Caco-2 (cell line): Measurements from ENCODE around the gene ZNF428. TPM values are rescaled to one million over a fixed set of nuclear protein-coding genes. Genes with fewer than 3 reads are reported as not detected.

Experiments used
- BruUV-seq: library from RNA; stranded (reverse); fragments of 400-500 nt; replicated peaks from 2 replicates; lab custom pipeline; 2021; lab: Mats Ljungman, UMichigan
- CTCF ChIA-PET: fragments of 300-600 bp; sonication (Branson Sonifier 250); formaldehyde crosslinking; loops from one replicate; lab custom pipeline; 2022; ENCODE audit warnings: antibody characterized with exemption; lab: Charles Lee
- POLR2A ChIA-PET: fragments of 300-600 bp; sonication (Branson Sonifier 250); formaldehyde crosslinking; loops from one replicate; lab custom pipeline; 2022; ENCODE audit warnings: antibody characterized with exemption; lab: Charles Lee
- DNase-seq, 2 experiments: peaks; one replicate each; pipeline versions ENCODE4 v3.0.0 to v3.0.0-alpha.2; 2020 to 2022
- H3K27me3 ChIP-seq: replicated peaks from 2 replicates; pipeline ENCODE4 v1.6.0; 2011; ENCODE audit warnings: low read length; ENCODE audit not compliant: control insufficient read depth, insufficient read depth
- H3K36me3 ChIP-seq: 2 replicates; pipeline ENCODE4 v1.5.1; 2011; ENCODE audit warnings: low read length; ENCODE audit not compliant: control insufficient read depth, insufficient read depth
- H3K4me1 ChIP-seq: fragments of 250-450 bp; sonication (Bioruptor Pico); 2 replicates; pipeline ENCODE4 v1.5.1; 2020; ENCODE audit warnings: mild to moderate bottlenecking
- H3K4me3 ChIP-seq: 2 replicates; pipeline ENCODE4 v1.5.1; 2011; ENCODE audit warnings: low read depth, mild to moderate bottlenecking, control low read depth, low read length
- H3K9me3 ChIP-seq: fragments of 250-450 bp; sonication (Bioruptor Pico); 2 replicates; pipeline ENCODE4 v1.5.1; 2020; ENCODE audit warnings: mild to moderate bottlenecking, moderate library complexity
- H3K27ac Mint-ChIP-seq: one replicate; pipeline ENCODE4 v1.8.0; 2022; ENCODE audit warnings: mixed read lengths; ENCODE audit not compliant: unreplicated experiment
- H3K27me3 Mint-ChIP-seq: one replicate; pipeline ENCODE4 v1.8.0; 2022; ENCODE audit warnings: mixed read lengths; ENCODE audit not compliant: insufficient read depth, unreplicated experiment
- H3K36me3 Mint-ChIP-seq: one replicate; pipeline ENCODE4 v1.8.0; 2022; ENCODE audit warnings: mild to moderate bottlenecking, mixed read lengths; ENCODE audit not compliant: insufficient read depth, unreplicated experiment
- H3K4me1 Mint-ChIP-seq: one replicate; pipeline ENCODE4 v1.8.0; 2022; ENCODE audit warnings: low read depth, mixed read lengths; ENCODE audit not compliant: unreplicated experiment
- H3K4me3 Mint-ChIP-seq: one replicate; pipeline ENCODE4 v1.8.0; 2022; ENCODE audit warnings: mild to moderate bottlenecking, moderate library complexity, mixed read lengths; ENCODE audit not compliant: unreplicated experiment
- H3K9me3 Mint-ChIP-seq: one replicate; pipeline ENCODE4 v1.8.0; 2022; ENCODE audit warnings: mixed read lengths; ENCODE audit not compliant: unreplicated experiment
- CTCF ChIP-seq, 2 experiments: fragments of 200-600 bp in 1 of 2; IDR thresholded peaks; 1 replicate in 1 of 2; 2 replicates in 1 of 2; pipeline versions ENCODE4 v1.5.1 to v1.8.0; 2011 to 2022; ENCODE audit warnings: antibody characterized with exemption in 1 of 2, control low read depth in 1 of 2, inconsistent platforms in 1 of 2, low read depth in 1 of 2, low read length in 1 of 2, mild to moderate bottlenecking in 1 of 2, moderate library complexity in 1 of 2; ENCODE audit not compliant: insufficient read depth in 1 of 2, severe bottlenecking in 1 of 2, unreplicated experiment in 1 of 2
- intact Hi-C: fragments of 100-400 bp; cut with micrococcal nuclease; formaldehyde crosslinking; loops from one replicate; pipeline ENCODE4 v1.10.0; 2022; ENCODE audit not compliant: unreplicated experiment
- total RNA-seq: library from RNA; stranded (reverse); gene quantifications from 2 replicates; pipeline ENCODE4 v1.2.3, GENCODE V29; 2022

Gene ZNF428
- total RNA-seq, 1 experiment from 2014 or later: 38.9 TPM

GRCh38 chr19:43586346-43586745 lies 33.1 kb downstream of the ZNF428 start:
- Histone ChIP-seq H3K4me3 (no peak overlapping the region), H3K9me3 (no peaks in the 10 kb centered on the region), H3K4me1 (no peaks in the 10 kb centered on the region), H3K27me3 (no peaks in the 10 kb centered on the region; the same call in 1 of the 2 replicates), H3K36me3 (no peaks in the 10 kb centered on the region)
- CTCF ChIA-PET: no interaction called here
- intact Hi-C loops: no loop called here
- Mint-ChIP-seq H3K27me3 (no peaks in the 10 kb centered on the region), H3K4me1 (no peaks in the 10 kb centered on the region), H3K9me3 (no peaks in the 10 kb centered on the region), H3K36me3 (peaks cover 20% of the 10 kb centered on the region), H3K4me3 (no peak overlapping the region), H3K27ac (no peak overlapping the region)
- no peak for DNase-seq
- BruUV-seq: no TSS peak
- POLR2A ChIA-PET: no interaction called here
- TF ChIP-seq CTCF (IDR thresholded peaks at IDR 0.05; ENCODE audit: insufficient read depth in 1 of 2, low read depth in 1 of 2, low read length in 1 of 2, severe bottlenecking in 1 of 2, unreplicated experiment in 1 of 2): no peak

DNA sequence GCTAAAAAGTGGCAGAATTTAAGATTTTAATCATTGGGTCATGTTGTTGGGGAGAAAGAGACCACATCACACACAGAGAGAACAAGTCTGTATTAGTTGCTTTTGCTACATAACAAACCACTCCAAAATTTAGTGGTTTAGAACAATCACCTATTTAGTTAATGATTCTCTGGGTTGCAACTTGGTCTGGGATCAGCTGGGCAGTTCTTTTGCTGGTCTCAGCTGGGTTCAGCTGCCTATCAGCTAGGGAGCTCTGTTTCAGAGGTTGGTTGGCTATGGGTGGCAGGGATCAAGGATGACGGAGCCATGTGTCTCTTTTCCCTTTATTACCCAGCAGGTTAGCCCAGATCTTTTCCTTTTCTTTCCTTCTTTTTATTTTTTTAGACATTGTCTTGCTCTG lies 34.9 kb downstream of the ZNF428 start:
- POLR2A ChIA-PET: interaction anchor here (0.6 kb wide), 1 partner anchor 12 kb away, joined by 3 read pairs; the partner anchor contains the start of genes IRGQ and ZNF576
- H3K9me3 Mint-ChIP-seq: no peaks in the 10 kb centered on the region
- intact Hi-C loops: no loop called here

DNA sequence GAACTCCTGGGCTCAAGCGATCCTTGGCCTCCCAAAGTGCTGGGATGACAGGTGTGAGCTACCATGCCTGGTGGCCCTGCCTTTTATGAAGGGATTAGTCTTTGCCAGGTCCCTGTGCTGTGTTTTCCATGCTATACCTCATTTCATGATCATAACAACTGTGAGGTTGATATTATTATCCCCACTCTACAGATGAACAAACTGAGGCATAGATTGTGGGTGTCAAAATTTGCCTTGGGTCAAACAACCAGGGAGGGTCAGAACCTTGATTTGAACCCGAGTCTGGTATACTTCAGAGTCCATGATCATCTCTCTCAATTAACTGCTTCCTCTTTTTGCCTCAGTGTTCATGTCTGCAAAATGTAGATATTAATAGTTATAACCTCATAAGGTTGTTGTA lies 36.9 kb downstream of the ZNF428 start:
- ChIA-PET POLR2A (no interaction called here), CTCF (no interaction called here)
- H3K9me3 Mint-ChIP-seq: no peaks in the 10 kb centered on the region
- TF ChIP-seq CTCF (IDR thresholded peaks at IDR 0.05; ENCODE audit: insufficient read depth in 1 of 2, low read depth in 1 of 2, low read length in 1 of 2, severe bottlenecking in 1 of 2, unreplicated experiment in 1 of 2): no peak
- Histone ChIP-seq H3K9me3 (no peaks in the 10 kb centered on the region), H3K36me3 (no peaks in the 10 kb centered on the region), H3K27me3 (no peaks in the 10 kb centered on the region; the same call in 1 of the 2 replicates), H3K4me1 (no peaks in the 10 kb centered on the region), H3K4me3 (no peak overlapping the region)
- H3K27ac Mint-ChIP-seq: no peak overlapping the region
- no peak for DNase-seq
- BruUV-seq: no TSS peak
- H3K27me3 Mint-ChIP-seq: peaks cover 7% of the 10 kb centered on the region
- intact Hi-C loops: no loop called here
- H3K4me1 Mint-ChIP-seq: no peaks in the 10 kb centered on the region
- H3K36me3 Mint-ChIP-seq: peaks cover 4% of the 10 kb centered on the region
- no peak overlapping the region for H3K4me3 Mint-ChIP-seq

More for the DNA sequence above, 34.9 kb downstream of the ZNF428 start:
- BruUV-seq: no TSS peak
- Histone ChIP-seq H3K27me3 (no peaks in the 10 kb centered on the region; the same call in 1 of the 2 replicates), H3K4me3 (no peak overlapping the region), H3K4me1 (no peaks in the 10 kb centered on the region), H3K36me3 (no peaks in the 10 kb centered on the region), H3K9me3 (no peaks in the 10 kb centered on the region)
- no peak for TF ChIP-seq CTCF (IDR thresholded peaks at IDR 0.05; ENCODE audit: insufficient read depth in 1 of 2, low read depth in 1 of 2, low read length in 1 of 2, severe bottlenecking in 1 of 2, unreplicated experiment in 1 of 2)
- no peak overlapping the region for H3K27ac Mint-ChIP-seq
- DNase-seq: no peak
- no peaks in the 10 kb centered on the region for H3K4me1 Mint-ChIP-seq
- no peaks in the 10 kb centered on the region for H3K27me3 Mint-ChIP-seq
- H3K36me3 Mint-ChIP-seq: peaks cover 4% of the 10 kb centered on the region
- H3K4me3 Mint-ChIP-seq: no peak overlapping the region
- CTCF ChIA-PET: interaction anchor here (0.6 to 1.4 kb wide), 2 partner anchors 10 to 66 kb away, joined by 7 to 8 read pairs; no protein-coding TSS in a partner anchor
